GM12872 (cell line): Measurements from ENCODE around the gene SH3BGR.

Source experiments
- CTCF ChIP-seq: IDR thresholded peaks from 3 replicates; pipeline ENCODE4 v1.5.1; 2011; ENCODE audit warnings: low read depth, mild to moderate bottlenecking, low read length, moderate library complexity; ENCODE audit not compliant: insufficient read depth

The SH3BGR gene

GRCh38 chr21:39452207-39452969 is 618 bp downstream of the SH3BGR start:
- TF ChIP-seq CTCF = no peak

GRCh38 chr21:39452970-39453342 is 1.2 kb downstream of the SH3BGR start:
- TF ChIP-seq CTCF = no peak

- TF ChIP-seq CTCF = no peak
Observed at GRCh38 chr21:39453571-39454179, 1.9 kb downstream of the SH3BGR start.

- TF ChIP-seq CTCF = no peak
Observed at GRCh38 chr21:39454949-39455668, 3.3 kb downstream of the SH3BGR start.

GRCh38 chr21:39456665-39457064 is 4.9 kb downstream of the SH3BGR start:
- TF ChIP-seq CTCF = no peak

- no peak for TF ChIP-seq CTCF
Observed at GRCh38 chr21:39461419-39461818, 9.6 kb downstream of the SH3BGR start.

GRCh38 chr21:39463308-39463707 is 11.5 kb downstream of the SH3BGR start:
- TF ChIP-seq CTCF = no peak
